Large intestine (tissue), 3 donors: Measurements from ENCODE around the gene STXBP6. TPM values are rescaled to one million over a fixed set of nuclear protein-coding genes. Genes with fewer than 3 reads are reported as not detected.

Experiments
- DNase-seq, 2 donors: peaks; one replicate each; pipeline versions ENCODE4 v3.0.0 to v3.0.0-alpha.2; 2013
- H3K27ac ChIP-seq: one replicate; pipeline ENCODE4 v1.5.1; 2013; ENCODE audit warnings: low read length
- H3K27me3 ChIP-seq: 2 replicates; pipeline ENCODE4 v1.6.1; 2013; ENCODE audit warnings: low read length; ENCODE audit not compliant: control insufficient read depth, insufficient read depth
- H3K36me3 ChIP-seq: 2 replicates; pipeline ENCODE4 v1.6.1; 2013; ENCODE audit warnings: low read length; ENCODE audit not compliant: control insufficient read depth, insufficient read depth
- H3K4me1 ChIP-seq: one replicate; pipeline ENCODE4 v1.6.1; 2013; ENCODE audit warnings: low read length; ENCODE audit not compliant: control insufficient read depth, insufficient read depth
- H3K4me3 ChIP-seq: one replicate; pipeline ENCODE4 v1.5.1; 2013; ENCODE audit warnings: low read length
- H3K9me3 ChIP-seq: one replicate; pipeline ENCODE4 v1.6.1; 2013; ENCODE audit warnings: mild to moderate bottlenecking, low read depth, low read length, moderate library complexity; ENCODE audit not compliant: control insufficient read depth
- WGBS: methylation state at CpG from one replicate; pipeline ENCODE4 v1.1.5; 2013; ENCODE audit warnings: low lambda C conversion rate; ENCODE audit not compliant: insufficient coverage; 5-methylcytosine and 5-hydroxymethylcytosine counted together
- polyA plus RNA-seq: library from polyadenylated mRNA; unstranded; fragments of 120-200 nt; gene quantifications from one replicate; pipeline ENCODE4 v1.2.1, GENCODE V29; 2013

Gene STXBP6
- polyA plus RNA-seq, 1 donor: 27.8 TPM

DNA sequence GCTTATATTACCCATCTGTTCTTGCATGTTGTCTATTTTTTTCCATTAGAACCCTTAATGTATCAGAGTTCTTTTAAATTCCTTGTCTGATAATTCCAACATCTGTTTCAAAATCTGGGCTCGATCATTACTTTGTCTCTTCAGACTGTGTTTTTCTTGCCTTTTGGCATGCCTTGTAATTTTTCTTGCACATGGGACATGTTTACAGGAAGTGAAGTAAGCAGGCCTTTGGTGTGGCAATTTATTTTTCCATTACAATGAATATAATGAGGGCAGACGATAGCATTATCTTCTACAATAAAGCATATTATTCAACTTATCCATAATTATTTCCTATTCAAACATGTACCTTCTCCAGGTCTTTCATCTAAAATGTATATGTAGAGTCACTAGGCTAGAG lies 48.3 kb downstream of the STXBP6 start:
- Histone ChIP-seq H3K36me3 (no peaks in the 10 kb centered on the region), H3K27me3 (no peaks in the 10 kb centered on the region), H3K4me3 (no peak overlapping the region), H3K27ac (no peak overlapping the region), H3K4me1 (peaks cover 12% of the 10 kb centered on the region), H3K9me3 (no peaks in the 10 kb centered on the region)
- 92% methylated on average over 2 of the region's 2 CpGs for WGBS
- no peak for DNase-seq

- WGBS: no CpG with 5 or more reads among the region's 1 CpG
- no peak overlapping the region for H3K27ac ChIP-seq
- H3K4me3 ChIP-seq: no peak overlapping the region
- H3K4me1 ChIP-seq: peaks cover 12% of the 10 kb centered on the region
- DNase-seq: no peak
- no peaks in the 10 kb centered on the region for H3K36me3 ChIP-seq
- H3K9me3 ChIP-seq: no peaks in the 10 kb centered on the region
- no peaks in the 10 kb centered on the region for H3K27me3 ChIP-seq
Measured at GRCh38 chr14:25001156-25001555, 48.8 kb downstream of the STXBP6 start.

- DNase-seq: no peak
- no peak overlapping the region for H3K4me3 ChIP-seq
- H3K27ac ChIP-seq: no peak overlapping the region
- H3K4me1 ChIP-seq: peaks cover 4% of the 10 kb centered on the region
- H3K36me3 ChIP-seq: no peaks in the 10 kb centered on the region
- WGBS: 100% methylated on average over 1 of the region's 4 CpGs
- no peaks in the 10 kb centered on the region for H3K27me3 ChIP-seq
- H3K9me3 ChIP-seq: no peaks in the 10 kb centered on the region
Measured at GRCh38 chr14:24999157-24999556, 50.8 kb downstream of the STXBP6 start.

DNA sequence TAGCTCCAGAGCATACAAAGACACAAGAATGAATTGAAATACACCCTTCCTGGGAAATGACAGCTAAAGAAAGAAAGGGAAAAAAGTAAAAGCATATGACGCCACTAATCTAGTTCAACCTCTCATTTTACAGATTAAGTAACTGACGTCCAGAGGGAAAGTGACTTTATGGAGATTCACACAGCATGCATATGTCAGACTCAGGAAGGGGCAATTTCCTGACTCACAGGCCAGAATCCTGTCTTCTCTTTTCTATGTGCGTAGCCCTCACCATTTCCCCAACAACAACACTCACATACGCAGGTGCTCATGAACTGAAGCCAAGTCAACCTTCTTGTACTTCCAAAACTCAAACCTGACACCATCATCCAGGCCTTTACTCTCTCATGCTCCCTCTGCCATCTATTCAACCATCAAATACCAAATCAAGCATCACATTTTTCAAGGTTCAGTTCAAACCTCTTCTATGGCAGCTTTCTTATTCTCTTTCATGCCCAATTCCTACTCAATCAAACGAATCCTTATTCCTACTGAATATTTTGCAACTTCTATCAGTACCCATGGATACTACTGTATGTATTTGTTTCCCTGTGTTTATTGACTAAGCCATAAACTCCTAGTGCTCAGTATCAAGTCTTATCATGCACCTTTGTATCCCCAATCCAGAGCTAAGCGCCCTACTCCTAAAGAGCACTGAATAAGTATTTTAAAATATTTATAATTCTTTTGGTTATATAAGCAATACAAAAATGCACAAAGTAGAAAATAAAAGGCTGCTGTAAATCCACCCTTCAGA lies 52.8 kb downstream of the STXBP6 start:
- Histone ChIP-seq H3K27ac (no peak overlapping the region), H3K4me1 (peaks cover 3% of the 10 kb centered on the region), H3K27me3 (no peaks in the 10 kb centered on the region), H3K36me3 (no peaks in the 10 kb centered on the region), H3K9me3 (no peaks in the 10 kb centered on the region), H3K4me3 (no peak overlapping the region)
- WGBS: 69% methylated on average over 3 of the region's 6 CpGs
- peak in 1 of 2 donors; percentile 53 for DNase-seq

- H3K27me3 ChIP-seq: no peaks in the 10 kb centered on the region
- H3K27ac ChIP-seq: no peak overlapping the region
- no peak for DNase-seq
- peaks cover 3% of the 10 kb centered on the region for H3K4me1 ChIP-seq
- no peaks in the 10 kb centered on the region for H3K36me3 ChIP-seq
- no peaks in the 10 kb centered on the region for H3K9me3 ChIP-seq
- WGBS: no CpG with 5 or more reads among the region's 4 CpGs
- H3K4me3 ChIP-seq: no peak overlapping the region
Measured at GRCh38 chr14:24995016-24995415, 54.9 kb downstream of the STXBP6 start.

DNA sequence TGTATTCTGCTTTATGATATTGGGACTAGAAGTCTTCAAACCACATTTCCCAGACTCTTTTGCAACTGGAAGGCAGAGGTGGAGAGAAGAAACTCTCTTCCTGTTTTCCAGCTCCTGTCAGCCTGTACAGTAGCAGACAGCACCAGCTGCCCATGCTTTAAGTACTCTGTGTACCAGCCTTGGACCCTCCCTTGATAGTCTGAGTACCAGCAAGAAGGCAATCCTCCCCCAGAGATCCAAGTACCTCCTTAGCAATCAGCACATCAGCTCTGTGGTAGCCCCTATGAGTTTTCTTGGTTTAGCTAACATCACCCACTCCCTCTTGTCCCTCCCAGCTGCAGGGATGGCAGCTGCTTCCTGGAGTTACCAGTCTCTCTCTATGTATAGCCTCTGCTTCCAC lies 56.3 kb downstream of the STXBP6 start:
- Histone ChIP-seq H3K9me3 (no peaks in the 10 kb centered on the region), H3K36me3 (no peaks in the 10 kb centered on the region), H3K4me1 (peaks cover 3% of the 10 kb centered on the region), H3K4me3 (no peak overlapping the region), H3K27me3 (no peaks in the 10 kb centered on the region), H3K27ac (no peak overlapping the region)
- no peak for DNase-seq

DNA sequence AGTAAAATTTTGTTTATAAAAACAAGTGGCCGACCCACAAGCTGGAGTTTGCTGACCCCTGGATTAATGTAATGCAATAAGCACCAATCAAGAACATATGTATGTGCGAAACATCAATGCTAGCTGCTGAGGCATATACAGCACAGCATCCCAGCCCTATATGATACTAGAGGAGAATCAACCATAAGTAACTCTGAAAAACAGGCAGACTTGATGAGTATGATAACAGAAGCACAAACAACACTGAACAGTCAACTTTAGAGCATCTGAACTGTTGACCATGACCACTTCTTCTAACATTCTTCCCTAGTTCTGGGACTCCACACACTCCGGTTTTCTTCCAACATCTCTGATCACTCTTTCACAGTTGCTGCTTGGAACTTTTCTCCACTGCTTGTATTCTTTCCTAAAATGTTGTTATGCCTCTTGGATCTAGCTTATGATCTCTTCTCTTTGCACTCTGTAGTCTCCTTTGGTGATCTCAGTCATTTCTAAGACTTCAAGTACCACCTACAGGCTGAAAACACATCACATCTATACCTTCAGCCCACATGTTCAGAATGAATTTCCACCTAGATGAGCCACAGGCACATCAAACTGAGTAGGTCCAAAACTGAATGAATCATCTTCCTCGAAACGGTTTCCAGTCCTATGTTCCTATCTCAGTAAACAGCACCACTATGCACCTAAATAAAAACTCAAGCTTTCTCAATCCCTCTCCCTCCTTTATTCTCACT lies 57.2 kb downstream of the STXBP6 start:
- WGBS: 83% methylated on average over 1 of the region's 5 CpGs
- no peak overlapping the region for H3K4me3 ChIP-seq
- no peak overlapping the region for H3K27ac ChIP-seq
- peaks cover 3% of the 10 kb centered on the region for H3K36me3 ChIP-seq
- no peaks in the 10 kb centered on the region for H3K27me3 ChIP-seq
- DNase-seq: no peak
- H3K4me1 ChIP-seq: peaks cover 3% of the 10 kb centered on the region
- no peaks in the 10 kb centered on the region for H3K9me3 ChIP-seq

DNA sequence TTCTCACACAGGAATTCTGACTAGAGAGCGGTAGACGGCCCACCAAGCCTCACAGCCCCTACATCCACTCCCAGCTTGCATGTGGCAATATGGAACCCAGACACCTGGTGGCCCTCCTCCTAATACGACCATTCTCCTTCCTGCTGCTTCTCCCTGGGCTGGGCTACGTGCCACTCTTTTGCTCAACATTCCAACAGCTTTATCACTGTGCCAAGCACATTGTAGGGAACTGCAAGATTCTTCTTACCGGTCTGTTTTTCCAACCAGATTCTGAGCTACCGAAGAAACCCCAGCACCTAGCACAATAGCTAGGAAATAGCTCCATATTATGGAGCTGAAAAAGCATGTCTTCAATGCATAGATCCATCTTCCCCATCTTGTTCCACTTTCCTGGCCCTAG lies 58.1 kb downstream of the STXBP6 start:
- no peak overlapping the region for H3K27ac ChIP-seq
- H3K4me1 ChIP-seq: no peaks in the 10 kb centered on the region
- WGBS: no CpG with 5 or more reads among the region's 6 CpGs
- no peak overlapping the region for H3K4me3 ChIP-seq
- no peaks in the 10 kb centered on the region for H3K27me3 ChIP-seq
- H3K9me3 ChIP-seq: no peaks in the 10 kb centered on the region
- DNase-seq: no peak
- peaks cover 9% of the 10 kb centered on the region for H3K36me3 ChIP-seq

DNA sequence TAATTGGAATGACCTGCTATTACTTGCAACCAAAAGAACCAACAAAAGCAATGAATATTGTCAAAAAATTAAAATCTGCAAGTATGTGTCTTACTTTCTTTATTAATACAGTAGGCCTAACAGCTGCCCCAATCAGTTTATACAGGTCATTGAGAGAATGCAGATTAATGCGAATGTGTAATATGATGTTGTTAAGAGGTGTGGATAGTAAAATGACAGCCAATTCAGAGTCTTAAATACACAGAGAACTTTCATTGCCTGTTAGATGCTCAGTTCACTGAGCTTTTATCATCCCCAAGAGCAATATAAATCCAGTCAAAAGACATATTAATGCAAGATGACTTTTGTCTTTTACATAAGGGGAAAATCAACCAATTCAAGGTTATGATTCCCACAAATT lies 58.7 kb downstream of the STXBP6 start:
- Histone ChIP-seq H3K27me3 (no peaks in the 10 kb centered on the region), H3K4me1 (peaks cover under 1% of the 10 kb centered on the region), H3K27ac (no peak overlapping the region), H3K4me3 (no peak overlapping the region), H3K9me3 (no peaks in the 10 kb centered on the region), H3K36me3 (peaks cover 9% of the 10 kb centered on the region)
- 100% methylated on average over 1 of the region's 1 CpG for WGBS
- no peak for DNase-seq

DNA sequence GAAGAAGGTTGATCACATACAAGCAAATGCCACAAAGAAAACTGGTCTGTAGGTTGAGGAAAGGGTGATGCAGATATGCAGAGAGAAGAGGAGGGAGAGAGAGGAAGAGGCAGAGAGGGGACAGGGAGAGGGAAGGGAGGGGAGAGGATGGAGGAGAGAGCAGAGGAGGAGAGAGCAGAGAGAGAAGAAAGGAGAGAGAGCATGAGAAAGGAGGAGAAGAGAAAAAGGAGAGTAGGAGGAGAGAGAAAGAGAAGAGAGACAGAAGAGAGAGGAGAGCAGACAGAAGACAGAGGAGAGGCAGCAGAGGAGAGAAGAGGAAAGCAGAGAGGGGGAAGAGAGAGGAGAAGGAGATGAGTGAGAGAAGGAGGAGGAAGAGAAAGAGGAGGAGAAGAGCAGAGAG lies 59.2 kb downstream of the STXBP6 start:
- no peak for DNase-seq
- Histone ChIP-seq H3K27ac (no peak overlapping the region), H3K36me3 (peaks cover 9% of the 10 kb centered on the region), H3K4me1 (peaks cover 6% of the 10 kb centered on the region), H3K4me3 (no peak overlapping the region), H3K27me3 (no peaks in the 10 kb centered on the region), H3K9me3 (no peaks in the 10 kb centered on the region)

GRCh38 chr14:24990050-24990449 lies 59.9 kb downstream of the STXBP6 start:
- Histone ChIP-seq H3K36me3 (peaks cover 9% of the 10 kb centered on the region), H3K27ac (no peak overlapping the region), H3K27me3 (no peaks in the 10 kb centered on the region), H3K4me1 (peaks cover 13% of the 10 kb centered on the region), H3K9me3 (no peaks in the 10 kb centered on the region), H3K4me3 (no peak overlapping the region)
- no peak for DNase-seq
- no CpG with 5 or more reads among the region's 8 CpGs for WGBS
